ENCODE measurements around the gene PCDHA1.
"Not testable (repeated sequence)": the region's sequence is repeated elsewhere in the genome, so short reads cannot be mapped to it uniquely, and the experiment has no call there.

Gene PCDHA1

GRCh38 chr5:140808241-140808888 lies 22.4 kb downstream of the PCDHA1 start:
- H3K36me3 ChIP-seq (ENCODE audit: control insufficient read depth in 2 of 2, insufficient read depth in 2 of 2, low read length in 2 of 2); H3K4me3 ChIP-seq (ENCODE audit: low read length in 2 of 2); H3K9me3 ChIP-seq (ENCODE audit: control insufficient read depth in 2 of 2, low read length in 2 of 2); H3K27me3 ChIP-seq (ENCODE audit: control insufficient read depth in 1 of 2, insufficient read depth in 2 of 2, low read length in 2 of 2); H3K9ac ChIP-seq (ENCODE audit: low read length in 2 of 2); H3K27ac ChIP-seq (ENCODE audit: low read length); H3K4me1 ChIP-seq (ENCODE audit: control insufficient read depth, insufficient read depth, low read length): not testable (repeated sequence)

DNA sequence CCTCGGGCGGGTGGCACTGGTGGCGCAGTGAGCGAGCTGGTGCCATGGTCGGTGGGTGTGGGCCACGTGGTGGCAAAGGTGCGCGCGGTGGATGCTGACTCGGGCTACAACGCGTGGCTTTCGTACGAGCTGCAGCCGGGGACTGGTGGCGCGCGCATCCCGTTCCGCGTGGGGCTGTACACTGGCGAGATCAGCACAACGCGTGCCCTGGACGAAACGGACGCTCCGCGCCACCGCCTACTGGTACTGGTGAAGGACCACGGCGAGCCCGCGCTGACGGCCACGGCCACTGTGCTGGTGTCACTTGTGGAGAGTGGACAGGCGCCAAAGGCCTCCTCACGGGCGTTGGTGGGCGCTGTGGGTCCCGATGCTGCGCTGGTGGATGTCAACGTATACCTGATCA lies 22.9 kb downstream of the PCDHA1 start:
- H3K4me1 ChIP-seq (ENCODE audit: control insufficient read depth, insufficient read depth, low read length): no peaks in the 10 kb centered on the region
- no peak overlapping the region for H3K27ac ChIP-seq (ENCODE audit: low read length)
- no peaks in the 10 kb centered on the region for H3K36me3 ChIP-seq (ENCODE audit: control insufficient read depth in 2 of 2, insufficient read depth in 2 of 2, low read length in 2 of 2)
- H3K27me3 ChIP-seq (ENCODE audit: control insufficient read depth in 1 of 2, insufficient read depth in 2 of 2, low read length in 2 of 2): no peaks in the 10 kb centered on the region
- H3K9me3 ChIP-seq (ENCODE audit: control insufficient read depth in 2 of 2, low read length in 2 of 2): peaks cover 2 to 7% of the 10 kb centered on the region in 2 donors
- H3K9ac ChIP-seq (ENCODE audit: low read length in 2 of 2): no peak overlapping the region
- no peak overlapping the region for H3K4me3 ChIP-seq (ENCODE audit: low read length in 2 of 2)

DNA sequence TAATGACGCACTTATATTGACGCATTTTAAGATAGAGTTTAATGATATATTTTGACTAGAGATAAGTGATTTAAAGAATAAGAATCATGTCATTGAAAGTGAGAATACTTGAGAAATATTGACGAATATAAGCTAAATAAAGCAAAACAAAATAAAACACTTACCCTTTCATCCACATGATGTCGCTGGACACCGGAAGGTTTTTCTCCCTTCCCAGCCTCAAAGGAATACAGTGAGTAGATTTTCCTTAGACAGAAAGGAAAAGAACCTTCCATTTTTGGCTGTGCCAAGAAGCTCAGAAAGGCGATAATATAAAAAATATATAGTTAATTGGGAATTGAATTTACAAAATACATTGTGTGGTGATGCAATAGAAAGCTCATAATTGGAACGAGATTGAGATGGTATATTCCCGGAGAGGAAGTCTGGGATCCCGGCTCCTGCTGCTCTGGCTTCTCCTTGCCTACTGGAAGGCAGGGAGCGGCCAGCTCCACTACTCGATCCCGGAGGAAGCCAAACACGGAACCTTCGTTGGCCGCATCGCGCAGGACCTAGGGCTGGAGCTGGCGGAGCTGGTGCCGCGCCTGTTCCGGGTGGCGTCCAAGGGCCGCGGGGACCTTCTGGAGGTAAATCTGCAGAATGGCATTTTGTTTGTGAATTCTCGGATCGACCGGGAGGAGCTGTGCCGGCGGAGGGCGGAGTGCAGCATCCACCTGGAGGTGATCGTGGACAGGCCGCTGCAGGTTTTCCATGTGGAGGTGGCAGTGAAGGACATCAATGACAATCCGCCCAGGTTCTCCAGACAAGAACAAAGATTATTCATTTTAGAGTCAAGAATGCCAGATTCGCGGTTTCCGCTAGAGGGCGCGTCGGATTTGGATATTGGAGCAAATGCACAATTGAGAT lies 35.7 kb downstream of the PCDHA1 start, which contains the start of gene PCDHA5:
PCDHA5 (plus strand) TSS at position 239 of the 906 bp plus-strand sequence.
- no peak within 1 kb of the TSS for H3K27ac ChIP-seq (ENCODE audit: low read length)
- H3K9ac ChIP-seq (ENCODE audit: low read length in 2 of 2): no peak within 1 kb of the TSS
- no peak within 1 kb of the TSS for H3K4me3 ChIP-seq (ENCODE audit: low read length in 2 of 2)
- peaks cover 9 to 13% of the 10 kb centered on the region in 2 donors for H3K27me3 ChIP-seq (ENCODE audit: control insufficient read depth in 1 of 2, insufficient read depth in 2 of 2, low read length in 2 of 2)
- no peaks in the 10 kb centered on the region for H3K4me1 ChIP-seq (ENCODE audit: control insufficient read depth, insufficient read depth, low read length)
- H3K36me3 ChIP-seq (ENCODE audit: control insufficient read depth in 2 of 2, insufficient read depth in 2 of 2, low read length in 2 of 2): no peaks in the 10 kb centered on the region
- peaks cover 0 to 13% of the 10 kb centered on the region in 2 donors for H3K9me3 ChIP-seq (ENCODE audit: control insufficient read depth in 2 of 2, low read length in 2 of 2)

DNA sequence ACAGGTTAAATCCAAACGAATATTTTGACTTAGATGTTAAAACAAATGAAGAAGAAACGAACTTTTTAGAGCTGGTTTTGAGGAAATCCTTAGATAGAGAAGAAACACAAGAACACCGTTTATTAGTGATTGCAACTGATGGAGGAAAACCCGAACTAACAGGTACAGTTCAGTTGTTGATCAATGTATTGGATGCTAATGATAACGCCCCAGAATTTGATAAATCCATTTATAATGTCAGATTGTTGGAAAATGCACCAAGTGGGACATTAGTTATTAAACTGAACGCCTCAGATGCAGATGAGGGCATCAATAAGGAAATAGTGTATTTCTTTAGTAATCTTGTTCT lies 36.3 kb downstream of the PCDHA1 start:
- Histone ChIP-seq H3K4me3 (ENCODE audit: low read length in 2 of 2) (no peak overlapping the region), H3K9me3 (ENCODE audit: control insufficient read depth in 2 of 2, low read length in 2 of 2) (peaks cover 0 to 13% of the 10 kb centered on the region in 2 donors), H3K9ac (ENCODE audit: low read length in 2 of 2) (no peak overlapping the region), H3K27ac (ENCODE audit: low read length) (no peak overlapping the region), H3K4me1 (ENCODE audit: control insufficient read depth, insufficient read depth, low read length) (no peaks in the 10 kb centered on the region), H3K36me3 (ENCODE audit: control insufficient read depth in 2 of 2, insufficient read depth in 2 of 2, low read length in 2 of 2) (no peaks in the 10 kb centered on the region), H3K27me3 (ENCODE audit: control insufficient read depth in 1 of 2, insufficient read depth in 2 of 2, low read length in 2 of 2) (peaks cover 9 to 15% of the 10 kb centered on the region in 2 donors)

- Histone ChIP-seq H3K27me3 (ENCODE audit: control insufficient read depth in 1 of 2, insufficient read depth in 2 of 2, low read length in 2 of 2) (peaks cover 11 to 18% of the 10 kb centered on the region in 2 donors), H3K9me3 (ENCODE audit: control insufficient read depth in 2 of 2, low read length in 2 of 2) (peaks cover 0 to 13% of the 10 kb centered on the region in 2 donors)
- not testable (repeated sequence) for H3K4me1 ChIP-seq (ENCODE audit: control insufficient read depth, insufficient read depth, low read length); H3K9ac ChIP-seq (ENCODE audit: low read length in 2 of 2); H3K36me3 ChIP-seq (ENCODE audit: control insufficient read depth in 2 of 2, insufficient read depth in 2 of 2, low read length in 2 of 2); H3K27ac ChIP-seq (ENCODE audit: low read length); H3K4me3 ChIP-seq (ENCODE audit: low read length in 2 of 2)
Observed at GRCh38 chr5:140822969-140823368, 37.0 kb downstream of the PCDHA1 start.

- Histone ChIP-seq H3K9ac (ENCODE audit: low read length in 2 of 2) (no peak overlapping the region), H3K9me3 (ENCODE audit: control insufficient read depth in 2 of 2, low read length in 2 of 2) (peaks cover 1 to 13% of the 10 kb centered on the region in 2 donors), H3K36me3 (ENCODE audit: control insufficient read depth in 2 of 2, insufficient read depth in 2 of 2, low read length in 2 of 2) (no peaks in the 10 kb centered on the region), H3K4me1 (ENCODE audit: control insufficient read depth, insufficient read depth, low read length) (no peaks in the 10 kb centered on the region), H3K4me3 (ENCODE audit: low read length in 2 of 2) (no peak overlapping the region), H3K27me3 (ENCODE audit: control insufficient read depth in 1 of 2, insufficient read depth in 2 of 2, low read length in 2 of 2) (peaks cover 12 to 18% of the 10 kb centered on the region in 2 donors), H3K27ac (ENCODE audit: low read length) (no peak overlapping the region)
Observed at GRCh38 chr5:140823475-140823874, 37.5 kb downstream of the PCDHA1 start.

GRCh38 chr5:140827704-140828361 lies 41.9 kb downstream of the PCDHA1 start, which contains the start of gene PCDHA6:
PCDHA6 (plus strand) TSS chr5:140827960; CDS start chr5:140828092, 132 bp downstream.
- peaks cover 2 to 11% of the 10 kb centered on the region in 2 donors for H3K9me3 ChIP-seq (ENCODE audit: control insufficient read depth in 2 of 2, low read length in 2 of 2)
- no peak within 1 kb of the TSS for H3K9ac ChIP-seq (ENCODE audit: low read length in 2 of 2)
- no peak within 1 kb of the TSS for H3K27ac ChIP-seq (ENCODE audit: low read length)
- no peaks in the 10 kb centered on the region for H3K36me3 ChIP-seq (ENCODE audit: control insufficient read depth in 2 of 2, insufficient read depth in 2 of 2, low read length in 2 of 2)
- H3K27me3 ChIP-seq (ENCODE audit: control insufficient read depth in 1 of 2, insufficient read depth in 2 of 2, low read length in 2 of 2): peaks cover 7 to 21% of the 10 kb centered on the region in 2 donors
- no peaks in the 10 kb centered on the region for H3K4me1 ChIP-seq (ENCODE audit: control insufficient read depth, insufficient read depth, low read length)
- no peak within 1 kb of the TSS for H3K4me3 ChIP-seq (ENCODE audit: low read length in 2 of 2)

- Histone ChIP-seq H3K9me3 (ENCODE audit: control insufficient read depth in 2 of 2, low read length in 2 of 2) (peaks cover 2 to 8% of the 10 kb centered on the region in 2 donors), H3K27ac (ENCODE audit: low read length) (no peak overlapping the region), H3K36me3 (ENCODE audit: control insufficient read depth in 2 of 2, insufficient read depth in 2 of 2, low read length in 2 of 2) (no peaks in the 10 kb centered on the region), H3K4me1 (ENCODE audit: control insufficient read depth, insufficient read depth, low read length) (no peaks in the 10 kb centered on the region), H3K9ac (ENCODE audit: low read length in 2 of 2) (no peak overlapping the region), H3K4me3 (ENCODE audit: low read length in 2 of 2) (no peak overlapping the region), H3K27me3 (ENCODE audit: control insufficient read depth in 1 of 2, insufficient read depth in 2 of 2, low read length in 2 of 2) (peaks cover 7 to 21% of the 10 kb centered on the region in 2 donors)
Observed at GRCh38 chr5:140828362-140828737, 42.4 kb downstream of the PCDHA1 start.

GRCh38 chr5:140829511-140830501 lies 43.9 kb downstream of the PCDHA1 start:
- not testable (repeated sequence) for H3K27ac ChIP-seq (ENCODE audit: low read length); H3K4me3 ChIP-seq (ENCODE audit: low read length in 2 of 2); H3K9ac ChIP-seq (ENCODE audit: low read length in 2 of 2); H3K36me3 ChIP-seq (ENCODE audit: control insufficient read depth in 2 of 2, insufficient read depth in 2 of 2, low read length in 2 of 2); H3K9me3 ChIP-seq (ENCODE audit: control insufficient read depth in 2 of 2, low read length in 2 of 2); H3K4me1 ChIP-seq (ENCODE audit: control insufficient read depth, insufficient read depth, low read length)
- peaks cover 6 to 18% of the 10 kb centered on the region in 2 donors for H3K27me3 ChIP-seq (ENCODE audit: control insufficient read depth in 1 of 2, insufficient read depth in 2 of 2, low read length in 2 of 2)

GRCh38 chr5:140833993-140834392 lies 48.1 kb downstream of the PCDHA1 start, which contains the start of gene PCDHA7:
PCDHA7 (plus strand) TSS chr5:140834269; CDS start chr5:140834384, 115 bp downstream.
- peaks cover 0 to 9% of the 10 kb centered on the region in 2 donors for H3K9me3 ChIP-seq (ENCODE audit: control insufficient read depth in 2 of 2, low read length in 2 of 2)
- H3K27ac ChIP-seq (ENCODE audit: low read length): no peak within 1 kb of the TSS
- peak within 1 kb of the TSS in 1 of 2 donors; percentile 44 for H3K4me3 ChIP-seq (ENCODE audit: low read length in 2 of 2)

More at GRCh38 chr5:140833993-140834392, 48.1 kb downstream of the PCDHA1 start, which contains the start of gene PCDHA7:
- no peaks in the 10 kb centered on the region for H3K36me3 ChIP-seq (ENCODE audit: control insufficient read depth in 2 of 2, insufficient read depth in 2 of 2, low read length in 2 of 2)
- H3K4me1 ChIP-seq (ENCODE audit: control insufficient read depth, insufficient read depth, low read length): no peaks in the 10 kb centered on the region
- no peak within 1 kb of the TSS for H3K9ac ChIP-seq (ENCODE audit: low read length in 2 of 2)
- H3K27me3 ChIP-seq (ENCODE audit: control insufficient read depth in 1 of 2, insufficient read depth in 2 of 2, low read length in 2 of 2): peaks cover 11 to 16% of the 10 kb centered on the region in 2 donors
